H1 (cell line): Measurements from ENCODE around the gene PLXNA3. TPM values are rescaled to one million over a fixed set of nuclear protein-coding genes. Genes with fewer than 3 reads are reported as not detected.

Source experiments
- CTCF ChIA-PET: fragments of 300-600 bp; sonication (Branson Sonifier 250); formaldehyde crosslinking; loops from one replicate; lab custom pipeline; 2021; ENCODE audit not compliant: partially characterized antibody; lab: Charles Lee
- POLR2A ChIA-PET: fragments of 300-600 bp; sonication (Branson Sonifier 250); formaldehyde crosslinking; loops from one replicate; lab custom pipeline; 2021; ENCODE audit warnings: inconsistent platforms; ENCODE audit not compliant: partially characterized antibody; lab: Charles Lee
- DNase-seq, 2 experiments: peaks; one replicate each; pipeline versions ENCODE4 v3.0.0 to v3.0.0-alpha.2; 2010 to 2022; ENCODE audit warnings: low spot score in 2 of 2, low read depth in 1 of 2, mixed read lengths in 1 of 2
- FAIRE-seq: peaks from 2 replicates; lab custom pipeline; 2011; peaks lifted over from hg19 to GRCh38; lab: Jason Lieb, UNC
- H2AFZ ChIP-seq: 2 replicates; pipeline ENCODE4 v1.8.1; 2012; ENCODE audit warnings: low read length, inconsistent platforms
- H2AK5ac ChIP-seq: 2 replicates; pipeline ENCODE4 v1.6.1; 2013; ENCODE audit warnings: low read depth, low read length
- H2BK120ac ChIP-seq: replicated peaks from 2 replicates; pipeline ENCODE3; 2013; ENCODE audit warnings: low read depth, low read length, inconsistent platforms
- H2BK12ac ChIP-seq: 2 replicates; pipeline ENCODE4 v1.6.1; 2013; ENCODE audit warnings: low read depth, low read length
- H2BK15ac ChIP-seq: 2 replicates; pipeline ENCODE4 v1.6.1; 2013; ENCODE audit warnings: low read length
- H2BK20ac ChIP-seq: 2 replicates; pipeline ENCODE4 v1.6.1; 2013; ENCODE audit warnings: low read length
- H2BK5ac ChIP-seq: 2 replicates; pipeline ENCODE4 v1.6.1; 2013; ENCODE audit warnings: low read depth, low read length
- H3K14ac ChIP-seq: 2 replicates; pipeline ENCODE4 v1.6.1; 2013; ENCODE audit warnings: inconsistent platforms; ENCODE audit not compliant: insufficient read length
- H3K18ac ChIP-seq: 2 replicates; pipeline ENCODE4 v1.6.1; 2013; ENCODE audit warnings: low read length; ENCODE audit errors: extremely low read depth
- H3K23ac ChIP-seq: 2 replicates; pipeline ENCODE4 v1.6.1; 2013; ENCODE audit warnings: inconsistent platforms; ENCODE audit not compliant: insufficient read length
- H3K23me2 ChIP-seq: 2 replicates; pipeline ENCODE4 v1.6.1; 2013; ENCODE audit warnings: low read depth, low read length
- H3K27ac ChIP-seq: 2 replicates; pipeline ENCODE4 v1.6.1; 2011; ENCODE audit warnings: low read depth, low read length, inconsistent platforms
- H3K27me3 ChIP-seq, 4 experiments: replicated peaks in 1 of 4; 1 replicate in 1 of 4; 2 replicates in 3 of 4; pipeline versions ENCODE4 v1.6.1 to v1.8.1; 2011 to 2013; ENCODE audit warnings: low read length in 3 of 4, mild to moderate bottlenecking in 3 of 4, inconsistent platforms in 2 of 4, mixed read lengths in 2 of 4, moderate library complexity in 1 of 4; ENCODE audit not compliant: control insufficient read depth in 3 of 4, insufficient read depth in 3 of 4; ENCODE audit errors: extremely low read depth in 1 of 4
- H3K36me3 ChIP-seq, 4 experiments: 2 replicates each; pipeline versions ENCODE4 v1.6.1 to v1.8.1; 2011 to 2013; ENCODE audit warnings: mild to moderate bottlenecking in 4 of 4, low read length in 3 of 4, moderate library complexity in 2 of 4, control low read depth in 1 of 4, inconsistent platforms in 1 of 4; ENCODE audit not compliant: insufficient read depth in 4 of 4, control insufficient read depth in 2 of 4
- H3K4ac ChIP-seq: replicated peaks from 2 replicates; pipeline ENCODE3; 2013; ENCODE audit warnings: low read length, low read depth, mixed read lengths, inconsistent platforms; ENCODE audit not compliant: insufficient read length
- H3K4me1 ChIP-seq, 4 experiments: replicated peaks in 1 of 4; 1 replicate in 1 of 4; 2 replicates in 3 of 4; pipeline versions ENCODE4 v1.6.1 to v1.8.1; 2011 to 2013; ENCODE audit warnings: low read length in 3 of 4, inconsistent platforms in 2 of 4, mixed read lengths in 1 of 4; ENCODE audit not compliant: insufficient read depth in 4 of 4, control insufficient read depth in 3 of 4
- H3K4me2 ChIP-seq, 2 experiments: 2 replicates each; pipeline versions ENCODE4 v1.6.1 to v1.8.1; 2011 to 2013; ENCODE audit warnings: low read depth in 2 of 2, low read length in 2 of 2, control low read depth in 1 of 2, inconsistent platforms in 1 of 2, mild to moderate bottlenecking in 1 of 2; ENCODE audit not compliant: insufficient read depth in 1 of 2
- H3K4me3 ChIP-seq, 4 experiments: fragments of 200-600, 300-600 bp in 1 of 4; sonication (generic), shearing (Covaris generic), sonication (Bioruptor Twin) in 1 of 4; 2 replicates each; pipeline versions ENCODE4 v1.5.1 to v1.8.1; 2011 to 2016; ENCODE audit warnings: low read length in 4 of 4, low read depth in 3 of 4, control low read depth in 2 of 4, inconsistent platforms in 2 of 4, mild to moderate bottlenecking in 2 of 4, mixed read lengths in 1 of 4, moderate library complexity in 1 of 4; ENCODE audit not compliant: insufficient read depth in 2 of 4; ENCODE audit errors: extremely low read depth in 1 of 4
- H3K56ac ChIP-seq: replicated peaks from 2 replicates; pipeline ENCODE3; 2013; ENCODE audit warnings: low read depth, mild to moderate bottlenecking, mixed read lengths, low read length, inconsistent platforms; ENCODE audit not compliant: insufficient read length
- H3K79me1 ChIP-seq: 2 replicates; pipeline ENCODE4 v1.6.1; 2013; ENCODE audit warnings: low read depth, low read length, control low read depth
- H3K79me2 ChIP-seq, 2 experiments: 2 replicates each; pipeline versions ENCODE4 v1.6.1 to v1.8.1; 2012 to 2013; ENCODE audit warnings: low read length in 2 of 2, mild to moderate bottlenecking in 2 of 2, inconsistent platforms in 1 of 2; ENCODE audit not compliant: insufficient read depth in 2 of 2, control insufficient read depth in 1 of 2
- H3K9ac ChIP-seq, 4 experiments: replicated peaks in 1 of 4; 1 replicate in 1 of 4; 2 replicates in 3 of 4; pipeline versions ENCODE4 v1.6.1 to v1.8.1; 2011 to 2013; ENCODE audit warnings: low read depth in 3 of 4, low read length in 3 of 4, control low read depth in 2 of 4, mild to moderate bottlenecking in 2 of 4, moderate library complexity in 2 of 4, inconsistent platforms in 1 of 4; ENCODE audit errors: extremely low read depth in 1 of 4
- H3K9me3 ChIP-seq, 2 experiments: 2 replicates each; pipeline versions ENCODE4 v1.6.1 to v1.8.1; 2012 to 2013; ENCODE audit warnings: mild to moderate bottlenecking in 2 of 2, moderate library complexity in 2 of 2, control low read depth in 1 of 2, inconsistent platforms in 1 of 2, low read depth in 1 of 2, low read length in 1 of 2, mixed read lengths in 1 of 2; ENCODE audit not compliant: insufficient read depth in 2 of 2
- H4K20me1 ChIP-seq, 2 experiments: replicated peaks in 1 of 2; 2 replicates each; pipeline versions ENCODE3 to v1.8.1; 2011 to 2013; ENCODE audit warnings: inconsistent platforms in 2 of 2, low read length in 2 of 2, mild to moderate bottlenecking in 1 of 2; ENCODE audit not compliant: insufficient read depth in 2 of 2, control insufficient read depth in 1 of 2
- H4K5ac ChIP-seq: 2 replicates; pipeline ENCODE4 v1.6.1; 2013; ENCODE audit warnings: low read length, low read depth, mixed read lengths, inconsistent platforms; ENCODE audit not compliant: insufficient read length
- H4K8ac ChIP-seq: 2 replicates; pipeline ENCODE4 v1.8.0; 2013; ENCODE audit warnings: mild to moderate bottlenecking, moderate library complexity, low read length, inconsistent platforms; ENCODE audit not compliant: insufficient read depth; ENCODE audit errors: extremely low read depth
- H4K91ac ChIP-seq: replicated peaks from 2 replicates; pipeline ENCODE3; 2013; ENCODE audit warnings: low read length, mixed read lengths, inconsistent platforms; ENCODE audit not compliant: insufficient read length
- CEBPB ChIP-seq: IDR thresholded peaks from 2 replicates; pipeline ENCODE4 v1.6.1; 2012; ENCODE audit warnings: low read depth, low read length
- GTF2F1 ChIP-seq: IDR thresholded peaks from 2 replicates; pipeline ENCODE4 v1.6.1; 2012; ENCODE audit warnings: low read depth, low read length, improper control_type of control experiment, borderline replicate concordance
- HDAC2 ChIP-seq, 2 experiments: fragments of 300-600 bp in 1 of 2; sonication (generic) in 1 of 2; IDR thresholded peaks; 2 replicates each; pipeline ENCODE4 v1.6.1; 2011 to 2012; ENCODE audit warnings: low read depth in 2 of 2, low read length in 2 of 2, mild to moderate bottlenecking in 2 of 2, moderate library complexity in 2 of 2, borderline replicate concordance in 1 of 2, inconsistent platforms in 1 of 2
- HDAC6 ChIP-seq: IDR thresholded peaks from one replicate; pipeline ENCODE4 v1.7.1; 2012; ENCODE audit warnings: low read depth, mild to moderate bottlenecking, inconsistent platforms, low read length, moderate library complexity
- MAFK ChIP-seq: IDR thresholded peaks from 2 replicates; pipeline ENCODE4 v1.6.1; 2012; ENCODE audit warnings: low read depth, mild to moderate bottlenecking, improper control_type of control experiment, low read length
- POLR2A ChIP-seq, 2 experiments: IDR thresholded peaks; 1 replicate in 1 of 2; 2 replicates in 1 of 2; pipeline ENCODE4 v1.6.1; 2011; ENCODE audit warnings: low read depth in 2 of 2, low read length in 2 of 2, mild to moderate bottlenecking in 2 of 2; ENCODE audit errors: control extremely low read depth in 1 of 2
- POLR2AphosphoS5 ChIP-seq: IDR thresholded peaks from 2 replicates; pipeline ENCODE4 v1.6.1; 2011; ENCODE audit warnings: low read depth, low read length
- RBBP5 ChIP-seq: IDR thresholded peaks from 2 replicates; pipeline ENCODE4 v1.7.1; 2012; ENCODE audit warnings: low read depth, mild to moderate bottlenecking, inconsistent platforms, low read length, moderate library complexity, borderline replicate concordance
- RFX5 ChIP-seq: IDR thresholded peaks from 2 replicates; pipeline ENCODE4 v1.6.1; 2011; ENCODE audit warnings: low read depth, low read length, improper control_type of control experiment, borderline replicate concordance
- SP2 ChIP-seq: IDR thresholded peaks from 2 replicates; pipeline ENCODE4 v1.6.1; 2012; ENCODE audit warnings: mild to moderate bottlenecking, low read length, inconsistent platforms
- TAF1 ChIP-seq: IDR thresholded peaks from 2 replicates; pipeline ENCODE4 v1.6.1; 2011; ENCODE audit warnings: mild to moderate bottlenecking, low read depth, low read length
- TAF7 ChIP-seq: optimal IDR thresholded peaks from 2 replicates; pipeline ENCODE3; 2011; ENCODE audit warnings: low read depth, mild to moderate bottlenecking, inconsistent platforms, low read length, moderate library complexity, borderline replicate concordance
- TBP ChIP-seq: IDR thresholded peaks from 2 replicates; pipeline ENCODE4 v1.6.1; 2011; ENCODE audit warnings: low read depth, low read length, improper control_type of control experiment
- TCF12 ChIP-seq: IDR thresholded peaks from 2 replicates; pipeline ENCODE4 v1.6.1; 2011; ENCODE audit warnings: low read depth, mild to moderate bottlenecking, low read length
- WGBS, 2 experiments: shearing (Covaris generic) in 1 of 2; methylation state at CpG; one replicate each; pipeline versions ENCODE4 v1.1.6 to v1.1.7; 2013 to 2015; ENCODE audit warnings: low lambda C conversion rate in 2 of 2, mixed read lengths in 2 of 2, inconsistent platforms in 1 of 2, low coverage in 1 of 2, missing lambda C conversion rate in 1 of 2; ENCODE audit not compliant: insufficient replicate concordance in 2 of 2, insufficient coverage in 1 of 2, insufficient read length in 1 of 2; ENCODE audit errors: extremely low coverage in 1 of 2, missing lambda C conversion rate in 1 of 2; 5-methylcytosine and 5-hydroxymethylcytosine counted together
- polyA plus RNA-seq, 7 experiments: library from polyadenylated mRNA; depleted of rRNA in 3 of 7; stranded (reverse) in 5 of 7; unstranded in 2 of 7; fragments of >200 nt in 5 of 7; fragments of 200-250 nt in 2 of 7; gene quantifications; 1 replicate in 5 of 7; 2 replicates in 1 of 7; 4 replicates in 1 of 7; pipeline versions ENCODE4 v1.2.1 to v1.2.3, GENCODE V29; 2011 to 2013; ENCODE audit warnings: missing spikeins in 2 of 7, mixed read lengths in 2 of 7
- total RNA-seq: library from RNA; stranded (reverse); fragmentation: NEBNext Ultra II Directional; extraction: Animal tissue kit (Norgen Biotek cat#: 25700); gene quantifications from 2 replicates; pipeline ENCODE4 v1.2.1, GENCODE V29; 2021
- TF ChIP-seq, protein P1 (sequence below): IDR thresholded peaks from 2 replicates; pipeline ENCODE4 v1.6.1; 2012; ENCODE audit warnings: inconsistent platforms

PLXNA3 gene
- total and polyA plus RNA-seq, 2 of the 8 experiments (the other 6 are each of a cell fraction or from before 2014, with no cell fraction given), result 10.7 to 18.2 TPM

GRCh38 chrX:154420402-154420756, 37.7 kb upstream of the PLXNA3 start:
- DNase-seq, result no peak
- POLR2A ChIA-PET, result interaction anchor here (1.2 to 8.7 kb wide), 3 partner anchors 8 to 40 kb away, joined by 3 to 76 read pairs (median 5); partner anchors contain the start of gene RPL10
- 97% methylated on average over 6 of the region's 10 CpGs; no CpG with 5 or more reads in 1 of the 2 experiments for WGBS, 2 experiments

More at GRCh38 chrX:154420402-154420756, 37.7 kb upstream of the PLXNA3 start:
- Histone ChIP-seq H4K8ac (no peak overlapping the region), H3K4me1 (no peaks in the 10 kb centered on the region), H4K20me1 (no peaks in the 10 kb centered on the region), H2BK12ac (no peak overlapping the region), H3K4ac (no peak overlapping the region), H2BK120ac (no peak overlapping the region), H3K4me2 (no peak overlapping the region), H4K91ac (no peak overlapping the region), H2AFZ (no peak overlapping the region), H2BK20ac (no peak overlapping the region), H3K14ac (no peak overlapping the region), H3K23me2 (no peaks in the 10 kb centered on the region), H3K79me1 (no peaks in the 10 kb centered on the region), H3K4me3 (no peak overlapping the region), H3K18ac (no peak overlapping the region), H3K79me2 (no peaks in the 10 kb centered on the region), H3K27me3 (no peaks in the 10 kb centered on the region), H3K9ac (no peak overlapping the region), H3K56ac (no peak overlapping the region), H2AK5ac (no peak overlapping the region), H3K9me3 (no peaks in the 10 kb centered on the region), H3K23ac (no peak overlapping the region), H2BK5ac (no peak overlapping the region), H3K27ac (no peak overlapping the region), H3K36me3 (0 out of 8 replicates have a peak, but pooled peaks cover 0 to 3% (median 0%) of the 10 kb centered on the region in 4 experiments), H4K5ac (no peak overlapping the region), H2BK15ac (no peak overlapping the region)
- CTCF ChIA-PET, result interaction anchor here (0.9 to 1.3 kb wide), 3 partner anchors 9 to 106 kb away, joined by 3 to 5 read pairs (median 3); no protein-coding TSS in a partner anchor
- FAIRE-seq, result no peak
- no peak for TF ChIP-seq TBP
- no peak for TF ChIP-seq HDAC2 (IDR thresholded peaks at IDR 0.05; ENCODE audit: borderline replicate concordance in 1 of 2, low read depth in 2 of 2, low read length in 2 of 2)
- TF ChIP-seq, protein P1, sequence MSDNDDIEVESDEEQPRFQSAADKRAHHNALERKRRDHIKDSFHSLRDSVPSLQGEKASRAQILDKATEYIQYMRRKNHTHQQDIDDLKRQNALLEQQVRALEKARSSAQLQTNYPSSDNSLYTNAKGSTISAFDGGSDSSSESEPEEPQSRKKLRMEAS, result no peak
- TF ChIP-seq CEBPB, result no peak
- no peak for TF ChIP-seq TCF12
- TF ChIP-seq HDAC6, result no peak
- no peak for TF ChIP-seq GTF2F1
- TF ChIP-seq SP2, result no peak
- no peak for TF ChIP-seq POLR2A (IDR thresholded peaks at IDR 0.05; ENCODE audit: control extremely low read depth in 1 of 2, low read depth in 2 of 2, low read length in 2 of 2)
- no peak for TF ChIP-seq RBBP5
- no peak for TF ChIP-seq TAF7
- no peak for TF ChIP-seq POLR2AphosphoS5
- no peak for TF ChIP-seq MAFK
- no peak for TF ChIP-seq RFX5
- no peak for TF ChIP-seq TAF1
